Heart right ventricle (tissue), 16 donors: ENCODE data around the gene IFNA16. TPM values are rescaled to one million over a fixed set of nuclear protein-coding genes. Genes with fewer than 3 reads are reported as not detected.
"Not testable (repeated sequence)": the region's sequence is repeated elsewhere in the genome, so short reads cannot be mapped to it uniquely, and the experiment has no call there.

Experiments used
- ATAC-seq, 8 donors: fragments of 200-7000 bp; cut with Tn5 transposase; one replicate each; pipeline ENCODE4 v1.9.1; 2020; ENCODE audit warnings: mild to moderate bottlenecking in 8 of 8, moderate library complexity in 8 of 8, moderate number of reproducible peaks in 1 of 8
- DNase-seq, 2 donors: peaks; one replicate each; pipeline ENCODE4 v3.0.0-alpha.2; 2020
- H3K27ac ChIP-seq, 10 donors: fragments of 200-600 bp; sonication (generic) in 2 of 10; one replicate each; pipeline versions ENCODE4 v1.5.0 to v1.8.0; 2020 to 2022; ENCODE audit warnings: mild to moderate bottlenecking in 3 of 10
- H3K27me3 ChIP-seq, 7 donors: fragments of 200-600 bp; one replicate each; pipeline ENCODE4 v1.8.0; 2021 to 2022; ENCODE audit warnings: mild to moderate bottlenecking in 2 of 7
- H3K36me3 ChIP-seq, 9 donors: fragments of 200-600 bp; sonication (generic) in 1 of 9; one replicate each; pipeline versions ENCODE4 v1.5.0 to v1.8.0; 2020 to 2022; ENCODE audit warnings: mild to moderate bottlenecking in 2 of 9
- H3K4me1 ChIP-seq, 9 donors: fragments of 200-600 bp; sonication (generic) in 1 of 9; one replicate each; pipeline versions ENCODE4 v1.5.0 to v1.8.0; 2020 to 2022; ENCODE audit warnings: mild to moderate bottlenecking in 4 of 9
- H3K4me3 ChIP-seq, 10 donors: fragments of 200-600 bp; sonication (generic) in 2 of 10; one replicate each; pipeline versions ENCODE4 v1.5.0 to v1.8.0; 2020 to 2022; ENCODE audit warnings: mild to moderate bottlenecking in 7 of 10, moderate library complexity in 2 of 10
- H3K9me3 ChIP-seq, 11 donors: fragments of 200-600 bp in 10 of 11; sonication (generic) in 2 of 11; one replicate each; pipeline versions ENCODE4 v1.5.0 to v1.8.0; 2013 to 2022; ENCODE audit warnings: mild to moderate bottlenecking in 2 of 11, control low read depth in 1 of 11, moderate library complexity in 1 of 11
- CTCF ChIP-seq, 9 donors: fragments of 200-600 bp; sonication (generic) in 2 of 9; IDR thresholded peaks; one replicate each; pipeline versions ENCODE4 v1.5.0 to v1.8.0; 2021 to 2022; ENCODE audit warnings: antibody characterized with exemption in 9 of 9, mild to moderate bottlenecking in 5 of 9, moderate library complexity in 1 of 9
- WGBS, 2 donors: extraction: QIAGEN DNeasy Blood & Tissue Kit; methylation state at CpG; one replicate each; pipeline ENCODE4 v1.1.7; 2013; ENCODE audit warnings: inconsistent platforms in 1 of 2; 5-methylcytosine and 5-hydroxymethylcytosine counted together
- intact Hi-C, 10 donors: fragments of 100-400 bp; cut with DNase I; formaldehyde crosslinking; loops; one replicate each; pipeline versions ENCODE4 v1.11.1 to v1.14.2; 2022
- polyA plus RNA-seq, 2 donors: library from polyadenylated mRNA; stranded (reverse); fragments of 200-250 nt; gene quantifications; one replicate each; pipeline ENCODE4 v1.2.3, GENCODE V29; 2013
- total RNA-seq, 10 donors: library from RNA; stranded (reverse); fragmentation: NEBNext Ultra II Directional in 3 of 10; extraction: Animal tissue kit (Norgen Biotek cat#: 25700) in 3 of 10; gene quantifications; one replicate each; pipeline versions ENCODE4 v1.2.1 to v1.2.4, GENCODE V29; 2021 to 2023
- donor health status: Arrhythmogenic right ventricular cardiomyopathy.
- donor health status: ischemic (EF 13 %, LVEDD 7.1; RV severe dilation, severe dysfunction).
- donor health status: healthy with polysubstance abuse.
- donor health status: DM: no; HTN: yes; CAD: no.
- donor health status: DM: no; HTN: no; CAD: no.
- donor health status: ischemic (EF 25% LVEDD 6.9; RV normal size, moderate dysfunction).
- donor health status: ischemic (EF 25% LVEDD 5.7; RV mildly dilated, moderate dysfunction).
- donor health status: healthy.
- donor health status: DM: yes; HTN: yes; CAD: no.
- donor health status: Ischemic cardiomyopathy.
- donor health status: ischemic (EF 35%, LVEDD 5.7; RV mildly dilated, moderate dysfunction).
- donor health status: nonischemic (EF 11% LVEDD 7.7; RV severe dilation, severe dysfunction).
- donor health status: DM: yes; HTN: yes; CAD: no.
- donor health status: PGD.
- donor health status: ischemic (EF 29% LVEDD 5.4; RV normal size, mild dysfunction).
- donor health status: nonischemic (EF 23%, LVEDD 6.1; RV moderate dilation, normal function).

The IFNA16 gene
- total and polyA plus RNA-seq, 12 donors = not detected

- TF ChIP-seq CTCF (IDR thresholded peaks at IDR 0.05) = no peak
- Histone ChIP-seq H3K9me3 (no peaks in the 10 kb centered on the region), H3K36me3 (no peaks in the 10 kb centered on the region), H3K4me1 (peaks cover 0 to under 1% (median 0%) of the 10 kb centered on the region in 9 donors), H3K27me3 (no peaks in the 10 kb centered on the region), H3K4me3 (no peak overlapping the region), H3K27ac (no peak overlapping the region)
- ATAC-seq = no peak
- intact Hi-C loops = no loop called here
- WGBS, 2 donors = 85 to 89% methylated on average over 2 of the region's 2 CpGs
- DNase-seq = no peak
Observed at GRCh38 chr9:21174671-21175070, 42.4 kb downstream of the IFNA16 start.

- intact Hi-C loops = no loop called here
- no peak for ATAC-seq
- Histone ChIP-seq H3K9me3 (no peaks in the 10 kb centered on the region), H3K4me3 (no peak overlapping the region), H3K36me3 (no peaks in the 10 kb centered on the region), H3K4me1 (peaks cover 0 to 3% (median 0%) of the 10 kb centered on the region in 9 donors), H3K27ac (no peak overlapping the region), H3K27me3 (no peaks in the 10 kb centered on the region)
- 85 to 93% methylated on average over 3 of the region's 3 CpGs for WGBS, 2 donors
- DNase-seq = no peak
- no peak for TF ChIP-seq CTCF (IDR thresholded peaks at IDR 0.05)
Observed at GRCh38 chr9:21172156-21172555, 45.0 kb downstream of the IFNA16 start.

- H3K27me3 ChIP-seq = no peaks in the 10 kb centered on the region
- intact Hi-C loops = no loop called here
- no peaks in the 10 kb centered on the region for H3K36me3 ChIP-seq
- TF ChIP-seq CTCF (IDR thresholded peaks at IDR 0.05) = no peak
- ATAC-seq (no peak), DNase-seq (no peak)
- no peak overlapping the region for H3K4me3 ChIP-seq
- 67 to 73% methylated on average over 1 of the region's 1 CpG for WGBS, 2 donors
- no peaks in the 10 kb centered on the region for H3K9me3 ChIP-seq
- H3K27ac ChIP-seq = no peak overlapping the region
- H3K4me1 ChIP-seq = peaks cover 0 to 3% (median 0%) of the 10 kb centered on the region in 9 donors
Observed at GRCh38 chr9:21171351-21171750, 45.8 kb downstream of the IFNA16 start.

GRCh38 chr9:21166560-21166959 lies 50.6 kb downstream of the IFNA16 start, which contains the start of gene IFNA21:
TSS of gene IFNA21 (minus strand) at chr9:21166660. CDS start at chr9:21166612, 48 bp downstream.
- not testable (repeated sequence) for H3K4me1 ChIP-seq

More at GRCh38 chr9:21166560-21166959, 50.6 kb downstream of the IFNA16 start, which contains the start of gene IFNA21:
- H3K27me3 ChIP-seq, DNase-seq, H3K4me3 ChIP-seq, ATAC-seq, H3K9me3 ChIP-seq, H3K36me3 ChIP-seq, H3K27ac ChIP-seq: not testable (repeated sequence)
- intact Hi-C loops = loop anchor here in 1 of 10 donors (10.0 kb wide), 1 partner anchor 1488 kb away; no protein-coding TSS in a partner anchor
- WGBS, 2 donors = 77 to 93% methylated on average over 2 of the region's 2 CpGs

Other genes starting within 250 kb of the IFNA16 start
- 1 to 10 TPM in 2 of 10 donors, under 1 TPM in 8; 0.45 to 1.9 (median 0.63) TPM for gene HACD4, start 185.7 kb downstream of the IFNA16 start, total RNA-seq
- gene HACD4, start 185.7 kb downstream of the IFNA16 start, polyA plus RNA-seq = under 1 TPM; 0.23 to 0.29 TPM
- gene IFNB1, start 139.4 kb downstream of the IFNA16 start, total RNA-seq = not detected
- not detected for gene IFNB1, start 139.4 kb downstream of the IFNA16 start, polyA plus RNA-seq
- gene IFNW1, start 75.5 kb downstream of the IFNA16 start, total RNA-seq = not detected
- gene IFNW1, start 75.5 kb downstream of the IFNA16 start, polyA plus RNA-seq = not detected
- gene IFNA21, start 50.7 kb downstream of the IFNA16 start, total RNA-seq = not detected
- gene IFNA21, start 50.7 kb downstream of the IFNA16 start, polyA plus RNA-seq = not detected
- gene IFNA4, start 29.7 kb downstream of the IFNA16 start, total RNA-seq = not detected
- not detected for gene IFNA4, start 29.7 kb downstream of the IFNA16 start, polyA plus RNA-seq
- not detected for gene IFNA7, start 15.1 kb downstream of the IFNA16 start, total RNA-seq
- gene IFNA7, start 15.1 kb downstream of the IFNA16 start, polyA plus RNA-seq = not detected
- gene IFNA10, start 10.2 kb downstream of the IFNA16 start, total RNA-seq = not detected
- gene IFNA10, start 10.2 kb downstream of the IFNA16 start, polyA plus RNA-seq = not detected
- gene IFNA17, start 10.9 kb upstream of the IFNA16 start, total RNA-seq = not detected
- gene IFNA17, start 10.9 kb upstream of the IFNA16 start, polyA plus RNA-seq = not detected
- gene IFNA14, start 22.7 kb upstream of the IFNA16 start, total RNA-seq = not detected
- gene IFNA14, start 22.7 kb upstream of the IFNA16 start, polyA plus RNA-seq = not detected
- gene IFNA5, start 88.0 kb upstream of the IFNA16 start, total RNA-seq = not detected
- gene IFNA5, start 88.0 kb upstream of the IFNA16 start, polyA plus RNA-seq = not detected
- gene KLHL9, start 118.1 kb upstream of the IFNA16 start, total RNA-seq = 10 to 100 TPM; 10.8 to 14.3 (median 11.9) TPM
- 1 to 10 TPM; 6.0 to 6.4 TPM for gene KLHL9, start 118.1 kb upstream of the IFNA16 start, polyA plus RNA-seq
- gene IFNA6, start 133.6 kb upstream of the IFNA16 start, total RNA-seq = not detected
- gene IFNA6, start 133.6 kb upstream of the IFNA16 start, polyA plus RNA-seq = not detected
- not detected for gene IFNA13, start 150.7 kb upstream of the IFNA16 start, total RNA-seq
- not detected for gene IFNA13, start 150.7 kb upstream of the IFNA16 start, polyA plus RNA-seq
- not detected for gene IFNA2, start 168.1 kb upstream of the IFNA16 start, total RNA-seq
- not detected for gene IFNA2, start 168.1 kb upstream of the IFNA16 start, polyA plus RNA-seq
- not detected for gene IFNA8, start 191.8 kb upstream of the IFNA16 start, total RNA-seq
- not detected for gene IFNA8, start 191.8 kb upstream of the IFNA16 start, polyA plus RNA-seq
- not detected for gene IFNA1, start 223.1 kb upstream of the IFNA16 start, total RNA-seq
- not detected for gene IFNA1, start 223.1 kb upstream of the IFNA16 start, polyA plus RNA-seq